ENCODE data around the gene SEMA4A. TPM values are rescaled to one million over a fixed set of nuclear protein-coding genes. Genes with fewer than 3 reads are reported as not detected.
A peak's percentile ranks its signal among the peaks of the same experiment; 100 is the strongest.

SEMA4A gene
- total RNA-seq, 2 donors from 2014 or later = 2.6 to 11.9 TPM

- WGBS, 2 donors = 5% methylated on average over 2 of the region's 2 CpGs
- Histone ChIP-seq H3K36me3 (replicated peaks in 1 of 2; ENCODE audit: insufficient read depth in 1 of 2, low read depth in 2 of 2) (peaks cover 0 to 19% of the 10 kb centered on the region in 2 donors), H3K9me3 (no peaks in the 10 kb centered on the region), H3K4me1 (peaks cover 7% of the 10 kb centered on the region), H3K27ac (no peak overlapping the region), H3K27me3 (no peaks in the 10 kb centered on the region), H3K4me3 (no peak overlapping the region)
- intact Hi-C loops (cut with DNase I) = no loop called here
- ATAC-seq (no peak), DNase-seq (no peak)
- TF ChIP-seq POLR2A (IDR thresholded peaks at IDR 0.05) = no peak
- TF ChIP-seq, protein P1, sequence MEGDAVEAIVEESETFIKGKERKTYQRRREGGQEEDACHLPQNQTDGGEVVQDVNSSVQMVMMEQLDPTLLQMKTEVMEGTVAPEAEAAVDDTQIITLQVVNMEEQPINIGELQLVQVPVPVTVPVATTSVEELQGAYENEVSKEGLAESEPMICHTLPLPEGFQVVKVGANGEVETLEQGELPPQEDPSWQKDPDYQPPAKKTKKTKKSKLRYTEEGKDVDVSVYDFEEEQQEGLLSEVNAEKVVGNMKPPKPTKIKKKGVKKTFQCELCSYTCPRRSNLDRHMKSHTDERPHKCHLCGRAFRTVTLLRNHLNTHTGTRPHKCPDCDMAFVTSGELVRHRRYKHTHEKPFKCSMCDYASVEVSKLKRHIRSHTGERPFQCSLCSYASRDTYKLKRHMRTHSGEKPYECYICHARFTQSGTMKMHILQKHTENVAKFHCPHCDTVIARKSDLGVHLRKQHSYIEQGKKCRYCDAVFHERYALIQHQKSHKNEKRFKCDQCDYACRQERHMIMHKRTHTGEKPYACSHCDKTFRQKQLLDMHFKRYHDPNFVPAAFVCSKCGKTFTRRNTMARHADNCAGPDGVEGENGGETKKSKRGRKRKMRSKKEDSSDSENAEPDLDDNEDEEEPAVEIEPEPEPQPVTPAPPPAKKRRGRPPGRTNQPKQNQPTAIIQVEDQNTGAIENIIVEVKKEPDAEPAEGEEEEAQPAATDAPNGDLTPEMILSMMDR (IDR thresholded peaks at IDR 0.05) = peak in 1 of 7 experiments; percentile 24
Observed at GRCh38 chr1:156225677-156226014, 72.3 kb downstream of the SEMA4A start.

- intact Hi-C loops (cut with DNase I) = no loop called here
- H3K27me3 ChIP-seq = no peaks in the 10 kb centered on the region
- no peak for DNase-seq
- TF ChIP-seq POLR2A (IDR thresholded peaks at IDR 0.05) = no peak
- TF ChIP-seq, protein P1 (IDR thresholded peaks at IDR 0.05) = no peak
- H3K27ac ChIP-seq = no peak overlapping the region
- 75 to 76% methylated on average over 2 of the region's 2 CpGs for WGBS, 2 donors
- no peak overlapping the region for H3K4me3 ChIP-seq
- H3K9me3 ChIP-seq = no peaks in the 10 kb centered on the region
- peaks cover 7% of the 10 kb centered on the region for H3K4me1 ChIP-seq
- H3K36me3 ChIP-seq (replicated peaks in 1 of 2; ENCODE audit: insufficient read depth in 1 of 2, low read depth in 2 of 2) = peaks cover 0 to 15% of the 10 kb centered on the region in 2 donors
- no peak for ATAC-seq
Observed at GRCh38 chr1:156226116-156226538, 72.7 kb downstream of the SEMA4A start.

DNA sequence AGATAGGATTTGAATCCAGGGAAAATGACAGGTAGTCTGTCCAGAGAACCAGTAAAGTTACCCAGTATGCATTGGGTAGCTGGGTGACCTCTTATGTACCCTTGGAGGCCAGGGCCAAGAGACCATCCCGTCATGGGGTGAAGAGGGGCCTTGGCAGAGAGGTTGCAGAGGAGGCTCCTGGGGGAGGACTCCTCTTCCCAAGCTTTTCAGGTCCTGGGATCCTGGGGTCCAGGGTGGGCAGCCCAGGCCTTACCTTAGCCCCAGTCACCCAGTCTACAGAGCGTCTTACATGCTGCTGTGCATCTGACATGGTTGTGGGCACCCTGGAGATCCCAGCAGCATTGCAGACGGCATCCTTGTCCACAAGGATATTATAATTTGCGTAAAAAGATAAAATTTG lies 73.4 kb downstream of the SEMA4A start:
- Histone ChIP-seq H3K36me3 (replicated peaks in 1 of 2; ENCODE audit: insufficient read depth in 1 of 2, low read depth in 2 of 2) (peaks cover 0 to 13% of the 10 kb centered on the region in 2 donors), H3K4me3 (no peak overlapping the region), H3K4me1 (peaks cover 7% of the 10 kb centered on the region), H3K27ac (no peak overlapping the region), H3K27me3 (no peaks in the 10 kb centered on the region), H3K9me3 (no peaks in the 10 kb centered on the region)
- TF ChIP-seq, protein P1 (IDR thresholded peaks at IDR 0.05) = no peak
- no peak for TF ChIP-seq POLR2A (IDR thresholded peaks at IDR 0.05)
- 91 to 92% methylated on average over 4 of the region's 4 CpGs for WGBS, 2 donors
- DNase-seq (no peak), ATAC-seq (no peak)
- intact Hi-C loops (cut with DNase I) = no loop called here

Small RNA genes lying within 50 kb of the gene (small RNA-seq; reads per million reads assigned to genes)
- gene RF00568 = not detected

Other genes with a start within 250 kb of the SEMA4A start
- 10 to 100 TPM in 1 of 2 donors, 1 to 10 TPM in 1; 6.9 to 16.1 TPM for gene RIT1, start 242.2 kb upstream of the SEMA4A start, total RNA-seq
- 10 to 100 TPM; 32.7 to 40.5 TPM for gene KHDC4, start 219.2 kb upstream of the SEMA4A start, total RNA-seq
- under 1 TPM in 1 of 2 donors, not detected in 1; 0.26 TPM for gene RXFP4, start 211.9 kb upstream of the SEMA4A start, total RNA-seq
- 10 to 100 TPM; 31.9 to 32.6 TPM for gene ARHGEF2, start 175.0 kb upstream of the SEMA4A start, total RNA-seq
- 100 to 1,000 TPM; 179 to 291 TPM for gene SSR2, start 132.6 kb upstream of the SEMA4A start, total RNA-seq
- gene UBQLN4, start 99.8 kb upstream of the SEMA4A start, total RNA-seq = 10 to 100 TPM; 16.5 to 16.9 TPM
- gene LAMTOR2, start 98.8 kb upstream of the SEMA4A start, total RNA-seq = 10 to 100 TPM; 44.2 to 47.5 TPM
- 10 to 100 TPM; 31.3 to 66.7 TPM for gene RAB25, start 92.4 kb upstream of the SEMA4A start, total RNA-seq
- 1 to 10 TPM in 1 of 2 donors, under 1 TPM in 1; 0.99 to 4.7 TPM for gene MEX3A, start 71.1 kb upstream of the SEMA4A start, total RNA-seq
- gene LMNA, start 38.9 kb upstream of the SEMA4A start, total RNA-seq = 100 to 1,000 TPM; 152 to 186 TPM
- 10 to 100 TPM in 1 of 2 donors, 1 to 10 TPM in 1; 5.2 to 13.2 TPM for gene SLC25A44, start 40.5 kb downstream of the SEMA4A start, total RNA-seq
- 10 to 100 TPM; 37.6 to 43.1 TPM for gene PMF1, start 59.4 kb downstream of the SEMA4A start, total RNA-seq
- under 1 TPM in 1 of 2 donors, not detected in 1; 0.52 TPM for gene BGLAP, start 88.6 kb downstream of the SEMA4A start, total RNA-seq
- gene PAQR6, start 94.5 kb downstream of the SEMA4A start, total RNA-seq = under 1 TPM in 1 of 2 donors, not detected in 1; 0.33 TPM
- gene SMG5, start 129.2 kb downstream of the SEMA4A start, total RNA-seq = 10 to 100 TPM; 28.3 to 35.6 TPM
- 1 to 10 TPM in 1 of 2 donors, not detected in 1; 2.3 TPM for gene TMEM79, start 130.7 kb downstream of the SEMA4A start, total RNA-seq
- gene GLMP, start 142.1 kb downstream of the SEMA4A start, total RNA-seq = 10 to 100 TPM; 16.5 to 24.4 TPM
- not detected for gene VHLL, start 145.7 kb downstream of the SEMA4A start, total RNA-seq
- gene CCT3, start 184.7 kb downstream of the SEMA4A start, total RNA-seq = 100 to 1,000 TPM; 104 to 106 TPM
- gene TSACC, start 184.9 kb downstream of the SEMA4A start, total RNA-seq = not detected
- gene RHBG, start 215.6 kb downstream of the SEMA4A start, total RNA-seq = 1 to 10 TPM in 1 of 2 donors, not detected in 1; 3.3 TPM

Data from body of pancreas (tissue), 4 donors.